GM18499 (cell line): ENCODE results near the gene BABAM2.
"Not testable (repeated sequence)": the region's sequence is repeated elsewhere in the genome, so short reads cannot be mapped to it uniquely, and the experiment has no call there.

Experiments used
- ATAC-seq: cut with Tn5 transposase; IDR thresholded peaks from one replicate; pipeline ENCODE4 v1.9.1; 2021; ENCODE audit warnings: moderate number of reproducible peaks; ENCODE audit not compliant: insufficient read depth, unreplicated experiment

The BABAM2 gene

GRCh38 chr2:27875089-27875881 is 15.2 kb upstream of the BABAM2 start:
- no peak for ATAC-seq

- ATAC-seq, result no peak
These were observed 11.7 kb upstream of the BABAM2 start for GRCh38 chr2:27878825-27879224.

- not testable (repeated sequence) for ATAC-seq
These were observed 8.5 kb upstream of the BABAM2 start for GRCh38 chr2:27881815-27882583.

GRCh38 chr2:27882584-27882922 is 8.0 kb upstream of the BABAM2 start:
- ATAC-seq, result not testable (repeated sequence)

GRCh38 chr2:27884601-27885000 is 5.9 kb upstream of the BABAM2 start:
- no peak for ATAC-seq

GRCh38 chr2:27885234-27885633 is 5.3 kb upstream of the BABAM2 start:
- no peak for ATAC-seq

- ATAC-seq, result no peak
These were observed 4.9 kb upstream of the BABAM2 start for GRCh38 chr2:27885661-27886060.

- no peak for ATAC-seq
These were observed 4.2 kb upstream of the BABAM2 start for GRCh38 chr2:27886322-27886721.

GRCh38 chr2:27887111-27887510 is 3.4 kb upstream of the BABAM2 start:
- no peak for ATAC-seq

- ATAC-seq, result no peak
These were observed 2.7 kb upstream of the BABAM2 start for GRCh38 chr2:27887830-27888229.

- no peak for ATAC-seq
These were observed 1.7 kb upstream of the BABAM2 start for GRCh38 chr2:27888790-27889189.

GRCh38 chr2:27889774-27890145 is 769 bp upstream of the BABAM2 start:
- no peak for ATAC-seq

GRCh38 chr2:27890924-27891672 is 569 bp downstream of the BABAM2 start:
- ATAC-seq, result no peak

- no peak for ATAC-seq
These were observed 1.2 kb downstream of the BABAM2 start for GRCh38 chr2:27891673-27892105.

GRCh38 chr2:27893006-27893405 is 2.5 kb downstream of the BABAM2 start:
- ATAC-seq, result no peak

GRCh38 chr2:27897717-27898116 is 7.2 kb downstream of the BABAM2 start:
- ATAC-seq, result no peak

- ATAC-seq, result no peak
These were observed 10.7 kb downstream of the BABAM2 start for GRCh38 chr2:27901234-27901633.

GRCh38 chr2:27902098-27902497 is 11.6 kb downstream of the BABAM2 start:
- ATAC-seq, result no peak

GRCh38 chr2:27903018-27903417 is 12.5 kb downstream of the BABAM2 start:
- ATAC-seq, result no peak

- ATAC-seq, result no peak
These were observed 13.3 kb downstream of the BABAM2 start for GRCh38 chr2:27903649-27904404.

- no peak for ATAC-seq
These were observed 13.8 kb downstream of the BABAM2 start for GRCh38 chr2:27904405-27904665.
